HepG2 (cell line): ENCODE data around the gene TMEM182. TPM values are rescaled to one million over a fixed set of nuclear protein-coding genes. Genes with fewer than 3 reads are reported as not detected.

Experiments used
- CHD2 ChIP-seq: IDR thresholded peaks from 2 replicates; pipeline ENCODE4 v1.6.1; 2011; ENCODE audit warnings: low read depth, low read length, improper control_type of control experiment
- DNMT1 ChIP-seq: sonication (generic); formaldehyde crosslinking; IDR thresholded peaks from 2 replicates; pipeline ENCODE4 v1.5.1; 2020; ENCODE audit warnings: mild to moderate bottlenecking, missing genetic modification reagents
- FOXK1 ChIP-seq: sonication (generic); formaldehyde crosslinking; IDR thresholded peaks from 2 replicates; pipeline ENCODE4 v1.4.0; 2020; ENCODE audit warnings: low read depth, missing genetic modification reagents, borderline replicate concordance
- KAT8 ChIP-seq: IDR thresholded peaks from 2 replicates; pipeline ENCODE4 v1.6.1; 2016; ENCODE audit warnings: missing genetic modification reagents, missing compliant biosample characterization
- MZF1 ChIP-seq: sonication (generic); formaldehyde crosslinking; IDR thresholded peaks from 2 replicates; pipeline ENCODE4 v1.8.1; 2023; ENCODE audit warnings: mild to moderate bottlenecking, missing genetic modification reagents, borderline replicate concordance
- NFE2 ChIP-seq: sonication (generic); formaldehyde crosslinking; IDR thresholded peaks from 2 replicates; pipeline ENCODE4 v1.4.0; 2020; ENCODE audit warnings: missing genetic modification reagents
- PHF20 ChIP-seq: sonication (generic); formaldehyde crosslinking; IDR thresholded peaks from 2 replicates; pipeline ENCODE4 v1.5.0; 2020; ENCODE audit warnings: mild to moderate bottlenecking, missing genetic modification reagents
- SAP130 ChIP-seq: IDR thresholded peaks from 2 replicates; pipeline ENCODE4 v1.6.1; 2016; ENCODE audit warnings: low read depth
- SNAPC5 ChIP-seq: sonication (generic); formaldehyde crosslinking; IDR thresholded peaks from 2 replicates; pipeline ENCODE4 v1.8.1; 2023; ENCODE audit warnings: mild to moderate bottlenecking, missing genetic modification reagents, borderline replicate concordance
- SRSF9 ChIP-seq: fragments of 200-400 bp; formaldehyde crosslinking; IDR thresholded peaks from 2 replicates; pipeline ENCODE4 v1.6.1; 2018; ENCODE audit warnings: borderline replicate concordance, mild to moderate bottlenecking, low read depth, low read length; ENCODE audit not compliant: insufficient read depth, poor library complexity, severe bottlenecking
- SUZ12 ChIP-seq: fragments of 150-350 bp; IDR thresholded peaks from 2 replicates; pipeline ENCODE4 v1.6.1; 2014; ENCODE audit warnings: low read depth, low read length
- TEF ChIP-seq: sonication (generic); formaldehyde crosslinking; IDR thresholded peaks from 2 replicates; pipeline ENCODE4 v1.5.0; 2020; ENCODE audit warnings: missing genetic modification reagents
- TRIM22 ChIP-seq: fragments of 450-650 bp; IDR thresholded peaks from 2 replicates; pipeline ENCODE4 v1.6.1; 2017
- ZEB1 ChIP-seq: IDR thresholded peaks from 2 replicates; pipeline ENCODE4 v1.6.1; 2012; ENCODE audit warnings: mild to moderate bottlenecking, low read depth, inconsistent platforms; ENCODE audit not compliant: insufficient replicate concordance
- ZFP36L1 ChIP-seq: sonication (generic); formaldehyde crosslinking; IDR thresholded peaks from 2 replicates; pipeline ENCODE4 v1.8.0; 2022; ENCODE audit warnings: mild to moderate bottlenecking, missing genetic modification reagents, moderate library complexity
- ZNF33A ChIP-seq: sonication (generic); formaldehyde crosslinking; IDR thresholded peaks from 2 replicates; pipeline ENCODE4 v1.5.1; 2020; ENCODE audit warnings: missing genetic modification reagents, mild to moderate bottlenecking, moderate library complexity, borderline replicate concordance
- ZNF574 ChIP-seq: sonication (generic); formaldehyde crosslinking; IDR thresholded peaks from 2 replicates; pipeline ENCODE4 v1.4.0; 2020; ENCODE audit warnings: missing genetic modification reagents
- ZNF75D ChIP-seq: sonication (generic); formaldehyde crosslinking; IDR thresholded peaks from 2 replicates; pipeline ENCODE4 v1.8.1; 2023; ENCODE audit warnings: missing genetic modification reagents, mild to moderate bottlenecking, borderline replicate concordance
- ZNF800 ChIP-seq: sonication (generic); formaldehyde crosslinking; IDR thresholded peaks from 2 replicates; pipeline ENCODE4 v1.4.0; 2020; ENCODE audit warnings: missing genetic modification reagents
- ZXDC ChIP-seq: sonication (generic); formaldehyde crosslinking; IDR thresholded peaks from 2 replicates; pipeline ENCODE4 v1.5.0; 2020; ENCODE audit warnings: mild to moderate bottlenecking, missing genetic modification reagents
- polyA plus RNA-seq, 8 experiments: library from polyadenylated mRNA; depleted of rRNA in 3 of 8; stranded (reverse) in 7 of 8; unstranded in 1 of 8; fragments of >200 nt; fragmentation: Illumina TruSeq in 4 of 8; extraction: Trizol in 4 of 8; gene quantifications; 2 replicates each; pipeline versions ENCODE4 v1.2.1 to v1.2.3, GENCODE V29; 2011 to 2016; ENCODE audit warnings: low read depth in 4 of 8, missing spikeins in 1 of 8, mixed read lengths in 1 of 8; ENCODE audit not compliant: insufficient read depth in 1 of 8
- total RNA-seq, 5 experiments: library from RNA; depleted of rRNA; stranded (reverse); fragments of >200 nt; fragmentation: Illumina TruSeq; extraction: Trizol; gene quantifications; 2 replicates each; pipeline ENCODE4 v1.2.3, GENCODE V29; 2016; ENCODE audit warnings: low read depth in 1 of 5

TMEM182 gene
- total and polyA plus RNA-seq, 2 of the 13 experiments (the other 11 are each of a cell fraction or from before 2014, with no cell fraction given) = 8.7 to 8.9 TPM

GRCh38 chr2:102724016-102724490 is 37.8 kb upstream of the TMEM182 start (continued):
- TF ChIP-seq ZNF574 (CRISPR knock-in tag) (peak; percentile 68; the same call in 1 of the 2 replicates), SNAPC5 (CRISPR knock-in tag) (no peak), ZXDC (CRISPR knock-in tag) (no peak), MZF1 (CRISPR knock-in tag) (no peak), CHD2 (no peak), PHF20 (CRISPR knock-in tag) (no peak), ZNF800 (CRISPR knock-in tag) (peak; percentile 59; the same call in 1 of the 2 replicates), TEF (CRISPR knock-in tag) (no peak), SRSF9 (no peak), ZNF75D (no peak), SAP130 (CRISPR knock-in tag) (peak; percentile 88), SUZ12 (no peak), ZNF33A (CRISPR knock-in tag) (no peak), FOXK1 (CRISPR knock-in tag) (peak; percentile 48; the same call in 1 of the 2 replicates), ZFP36L1 (CRISPR knock-in tag) (peak; percentile 33; the same call in 1 of the 2 replicates), KAT8 (CRISPR knock-in tag) (peak; percentile 68), NFE2 (CRISPR knock-in tag) (no peak), DNMT1 (CRISPR knock-in tag) (no peak), ZEB1 (no peak), TRIM22 (no peak)
